ENCODE data around the gene PACRG. TPM values are rescaled to one million over a fixed set of nuclear protein-coding genes. Genes with fewer than 3 reads are reported as not detected.

Gene PACRG
- total and polyA plus RNA-seq, 4 donors: 0.47 to 3.8 (median 2.4) TPM

- no peak for TF ChIP-seq CTCF (IDR thresholded peaks at IDR 0.05; ENCODE audit: low read depth, low read length, missing input control)
- TF ChIP-seq EGR1 (IDR thresholded peaks at IDR 0.05; ENCODE audit: low read depth in 2 of 2): no peak
- no peak for TF ChIP-seq TAF1 (conservative IDR thresholded peaks at IDR 0.05)
- TF ChIP-seq SP1 (IDR thresholded peaks at IDR 0.05): no peak
- TF ChIP-seq FOXA1 (IDR thresholded peaks at IDR 0.05): no peak
These were observed 393.5 kb downstream of the PACRG start (continued) for GRCh38 chr6:163121270-163121669.

- Histone ChIP-seq H3K36me3 (ENCODE audit: control insufficient read depth in 4 of 4, insufficient read depth in 3 of 4, low read depth in 1 of 4, low read length in 3 of 4) (no peaks in the 10 kb centered on the region), H3K27me3 (ENCODE audit: control insufficient read depth in 4 of 4, insufficient read depth in 4 of 4, low read length in 3 of 4) (no peaks in the 10 kb centered on the region), H3K9ac (ENCODE audit: low read depth in 1 of 2, low read length in 2 of 2) (no peak overlapping the region), H3K4me1 (ENCODE audit: control insufficient read depth in 4 of 4, insufficient read depth in 4 of 4, low read length in 3 of 4) (no peaks in the 10 kb centered on the region), H3K9me3 (ENCODE audit: control insufficient read depth in 4 of 4, low read length in 3 of 4) (no peaks in the 10 kb centered on the region), H3K4me3 (ENCODE audit: low read depth in 1 of 3, low read length in 3 of 3) (no peak overlapping the region), H3K27ac (ENCODE audit: low read depth in 1 of 2, low read length in 2 of 2) (no peak overlapping the region)
- DNase-seq (ENCODE audit: low spot score): no peak
- no peak for TF ChIP-seq NR2F2 (IDR thresholded peaks at IDR 0.05)
- no peak for TF ChIP-seq RXRA (IDR thresholded peaks at IDR 0.05)
- TF ChIP-seq FOXA2 (IDR thresholded peaks at IDR 0.05): no peak
- TF ChIP-seq MAX (IDR thresholded peaks at IDR 0.05): no peak
- no peak for TF ChIP-seq RAD21 (IDR thresholded peaks at IDR 0.05)
- TF ChIP-seq GABPA (IDR thresholded peaks at IDR 0.05 in 1 of 2, conservative IDR thresholded peaks at IDR 0.05 in 1 of 2): no peak
- TF ChIP-seq ATF3 (IDR thresholded peaks at IDR 0.05): no peak
- no peak for TF ChIP-seq HNF4A (conservative IDR thresholded peaks at IDR 0.05)
- TF ChIP-seq YY1 (IDR thresholded peaks at IDR 0.05): no peak
- no peak for TF ChIP-seq TAF1 (conservative IDR thresholded peaks at IDR 0.05)
- TF ChIP-seq CTCF (IDR thresholded peaks at IDR 0.05; ENCODE audit: low read depth, low read length, missing input control): no peak
- no peak for TF ChIP-seq SP1 (IDR thresholded peaks at IDR 0.05)
- no peak for TF ChIP-seq ZBTB33 (IDR thresholded peaks at IDR 0.05)
- no peak for TF ChIP-seq EGR1 (IDR thresholded peaks at IDR 0.05; ENCODE audit: low read depth in 2 of 2)
- no peak for TF ChIP-seq JUND (IDR thresholded peaks at IDR 0.05)
- TF ChIP-seq FOXA1 (IDR thresholded peaks at IDR 0.05): no peak
- 92% methylated on average over 12 of the region's 12 CpGs for WGBS
These were observed 394.6 kb downstream of the PACRG start for GRCh38 chr6:163122365-163122764.
